OCI-LY3 (cell line): ENCODE results near the gene CETP.

Experiments
- CTCF ChIP-seq: fragments of 200-600, 300-600 bp; sonication (generic); IDR thresholded peaks from 2 replicates; pipeline ENCODE4 v1.5.1; 2014; ENCODE audit warnings: antibody characterized with exemption, low read length, low read depth
- EZH2phosphoT487 ChIP-seq: fragments of 200-600 bp; shearing (Covaris generic); IDR thresholded peaks from 2 replicates; pipeline ENCODE4 v1.6.1; 2018; ENCODE audit warnings: antibody characterized with exemption, mixed run types, low read depth

- TF ChIP-seq CTCF: no peak
- no peak for TF ChIP-seq EZH2phosphoT487
These were observed 45.3 kb downstream of the CETP start for GRCh38 chr16:57007050-57007449.
